Measurements from ENCODE around the gene GFRA4. TPM values are rescaled to one million over a fixed set of nuclear protein-coding genes. Genes with fewer than 3 reads are reported as not detected.

The GFRA4 gene
- total RNA-seq, 1 experiment from 2014 or later = not detected

- H3K36me3 Mint-ChIP-seq (ENCODE audit: insufficient read depth in 1 of 3, low read depth in 3 of 3) = no peaks in the 10 kb centered on the region
- no peaks in the 10 kb centered on the region for H3K9me3 ChIP-seq (ENCODE audit: control insufficient read depth, low read depth, low read length)
- H3K23ac ChIP-seq (ENCODE audit: insufficient read length, low read depth, low read length) = no peak within 1 kb of the TSS
- peak within 1 kb of the TSS; percentile 56 for H2AFZ ChIP-seq (ENCODE audit: low read length)
- TF ChIP-seq CTCF (conservative IDR thresholded peaks at IDR 0.05) = 0 out of 3 replicates have a peak, but pooled peaks have one; percentile 23
- H3K4ac ChIP-seq (ENCODE audit: low read depth, low read length) = no peak within 1 kb of the TSS
- H3K79me2 ChIP-seq (ENCODE audit: insufficient read depth, low read length) = no peaks in the 10 kb centered on the region
- no peak within 1 kb of the TSS for H2BK15ac ChIP-seq (ENCODE audit: low read depth, low read length)
- H3K4me3 Mint-ChIP-seq = peak within 1 kb of the TSS; percentile 57 to 84
- H2BK20ac ChIP-seq (ENCODE audit: low read depth, low read length, poor library complexity, severe bottlenecking) = no peak within 1 kb of the TSS
- H4K8ac ChIP-seq (replicated peaks; ENCODE audit: insufficient read length, low read depth, low read length) = no peak within 1 kb of the TSS
- no peak within 1 kb of the TSS for H2BK12ac ChIP-seq (ENCODE audit: insufficient read length, low read depth, low read length)
- no peak within 1 kb of the TSS for H4K5ac ChIP-seq (ENCODE audit: insufficient read length, low read depth, low read length)
- no peaks in the 10 kb centered on the region for H3K79me1 ChIP-seq (ENCODE audit: insufficient read depth, low read depth, low read length, poor library complexity, severe bottlenecking)
- H4K20me1 ChIP-seq (ENCODE audit: control insufficient read depth, insufficient read depth, insufficient read length) = no peaks in the 10 kb centered on the region
- peak within 1 kb of the TSS; percentile 69 for H3K14ac ChIP-seq (ENCODE audit: insufficient read depth, low read length)
- H3K9me3 Mint-ChIP-seq = no peaks in the 10 kb centered on the region; a peak in 1 of 5 replicates
- no peak within 1 kb of the TSS for H2AK5ac ChIP-seq (ENCODE audit: insufficient read length, low read length)
- H3K23me2 ChIP-seq (ENCODE audit: insufficient read length, low read depth, low read length, poor library complexity, severe bottlenecking) = peaks cover 13% of the 10 kb centered on the region
- no peak within 1 kb of the TSS for H3K18ac ChIP-seq (ENCODE audit: insufficient read length, low read depth, low read length)
- H3K4me2 ChIP-seq (ENCODE audit: insufficient read depth, insufficient read length, low read length) = peak within 1 kb of the TSS; percentile 84
- no peak within 1 kb of the TSS for H2BK5ac ChIP-seq (ENCODE audit: insufficient read length, low read length)
- H3K4me1 ChIP-seq (ENCODE audit: insufficient read depth, low read length) = peaks cover 4% of the 10 kb centered on the region; the same call in 1 of the 2 replicates
- no peak within 1 kb of the TSS for H3K56ac ChIP-seq (ENCODE audit: insufficient read length, low read depth, low read length)
- H2BK120ac ChIP-seq (ENCODE audit: low read depth, low read length, poor library complexity, severe bottlenecking) = no peak within 1 kb of the TSS
- WGBS (ENCODE audit: extremely low coverage, insufficient read length, low lambda C conversion rate) = no CpG with 5 or more reads among the region's 65 CpGs
- peaks cover 20 to 35% of the 10 kb centered on the region in 2 experiments for H3K4me1 Mint-ChIP-seq
- no peak within 1 kb of the TSS for H3T11ph ChIP-seq (ENCODE audit: low read length)
- H3K27me3 Mint-ChIP-seq (ENCODE audit: low read depth) = peaks cover 54% of the 10 kb centered on the region
- peak; percentile 56 for DNase-seq
- H3K27ac ChIP-seq (ENCODE audit: insufficient read length, low read depth, low read length) = no peak within 1 kb of the TSS
- no peak within 1 kb of the TSS for H3K27ac Mint-ChIP-seq
- H4K91ac ChIP-seq (ENCODE audit: insufficient read length, low read depth, low read length) = no peak within 1 kb of the TSS
- H3K9ac ChIP-seq (ENCODE audit: extremely low read depth, insufficient read length, low read length) = no peak within 1 kb of the TSS
- H3K27me3 ChIP-seq (ENCODE audit: insufficient read depth, low read length) = no peaks in the 10 kb centered on the region; the same call in 1 of the 2 replicates
Observed at GRCh38 chr20:3681931-3682781, 19.0 kb upstream of the GFRA4 start, which contains the start of gene ADAM33. Gene ADAM33, minus strand, starts transcription at chr20:3682010. Its CDS starts 6 bp downstream, at chr20:3682004.
